HG02938 (cell line): ENCODE results near the gene AVPI1.

Source experiments
- ATAC-seq: cut with Tn5 transposase; IDR thresholded peaks from one replicate; pipeline ENCODE4 v1.9.1; 2021; ENCODE audit warnings: mild to moderate bottlenecking, moderate library complexity; ENCODE audit not compliant: unreplicated experiment

The AVPI1 gene, protein sequence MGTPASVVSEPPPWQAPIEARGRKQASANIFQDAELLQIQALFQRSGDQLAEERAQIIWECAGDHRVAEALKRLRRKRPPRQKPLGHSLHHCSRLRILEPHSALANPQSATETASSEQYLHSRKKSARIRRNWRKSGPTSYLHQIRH

DNA sequence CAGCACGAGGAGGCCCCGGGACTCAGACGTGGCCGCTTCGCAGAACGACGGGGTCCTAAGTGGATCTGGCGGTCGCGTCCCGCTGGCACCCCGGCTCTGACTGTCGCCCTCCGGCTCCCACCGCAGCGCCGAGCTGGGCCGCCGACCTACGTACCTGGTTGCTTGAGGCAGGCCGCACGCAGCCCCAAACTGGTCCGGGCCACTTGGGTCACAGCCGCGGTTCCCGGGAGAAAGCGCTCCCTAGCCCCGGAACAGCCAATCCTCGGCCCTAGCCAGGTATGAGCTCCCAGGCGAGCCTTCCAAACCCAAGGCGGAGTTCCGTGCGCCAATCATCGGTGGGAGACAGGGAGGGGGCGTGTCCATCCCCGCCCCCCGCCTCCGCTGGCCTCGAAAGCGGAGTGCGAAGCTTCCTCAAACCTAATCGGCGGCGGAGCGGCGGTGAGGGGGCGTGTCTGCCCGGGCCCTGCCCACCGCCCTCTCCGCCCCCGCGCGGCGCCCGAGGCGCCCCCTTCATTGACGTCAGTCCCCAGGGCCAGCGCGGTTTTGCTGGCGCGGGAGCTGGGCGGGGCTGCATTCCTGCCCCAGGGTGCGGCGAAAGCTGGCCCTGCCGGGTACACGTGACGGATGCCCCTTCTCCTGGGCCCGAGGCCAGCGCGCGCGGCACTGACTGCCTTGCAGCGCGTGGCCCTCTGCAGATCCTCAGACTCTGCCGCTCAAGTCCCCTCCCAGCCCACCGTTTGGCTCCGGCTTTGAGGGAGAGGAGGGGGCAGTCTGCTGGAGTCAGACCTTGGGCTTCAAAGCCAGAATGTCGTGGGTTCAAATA is at the start of gene AVPI1:
AVPI1 (minus strand) TSS at position 280 of the 823 bp plus-strand sequence. CDS start 7,336 bp downstream, outside the sequence.
- peak; percentile 87 for ATAC-seq

- ATAC-seq: peak; percentile 1
These were observed 49.4 kb upstream of the AVPI1 start for GRCh38 chr10:97736403-97736901.

DNA sequence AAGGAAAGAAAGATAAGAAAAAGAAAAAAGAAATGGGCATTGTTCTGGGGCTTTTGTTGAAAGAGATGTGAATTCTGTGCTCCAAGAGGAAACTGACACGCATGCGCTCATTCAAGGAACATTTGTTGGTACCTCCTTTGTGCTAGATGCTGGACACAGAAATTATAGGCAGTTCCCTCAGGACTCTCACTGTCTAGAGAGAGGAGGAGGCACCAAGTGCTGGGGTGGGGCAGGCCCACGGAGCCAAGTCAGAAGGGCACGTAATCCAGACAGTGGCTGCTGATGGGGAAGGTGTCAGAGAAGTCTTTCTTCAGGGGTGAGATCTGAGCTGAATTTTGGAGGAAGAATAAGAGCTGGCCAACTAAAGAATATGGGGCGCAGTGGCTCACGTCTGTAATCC is 47.0 kb upstream of the AVPI1 start:
- ATAC-seq: no peak

DNA sequence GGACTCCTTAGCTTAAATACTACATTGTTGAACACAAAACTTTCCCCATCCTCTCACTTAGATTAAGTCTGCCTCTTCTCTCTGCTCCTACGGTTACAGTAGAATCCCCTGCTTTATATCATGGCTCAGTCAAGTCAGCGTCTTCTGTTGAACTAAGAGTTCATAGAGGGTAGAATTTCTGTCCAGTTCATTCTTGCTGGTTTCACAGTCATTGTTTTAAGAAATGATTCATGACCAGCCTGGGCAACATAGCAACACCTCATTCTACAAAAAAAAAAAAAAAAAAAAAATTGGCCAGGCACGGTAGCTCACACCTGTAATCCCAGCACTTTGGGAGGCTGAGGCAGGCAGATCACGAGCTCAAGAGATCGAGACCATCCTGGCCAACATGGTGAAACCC is 46.2 kb upstream of the AVPI1 start:
- no peak for ATAC-seq

GRCh38 chr10:97732052-97732359 is 45.0 kb upstream of the AVPI1 start:
- ATAC-seq: no peak

DNA sequence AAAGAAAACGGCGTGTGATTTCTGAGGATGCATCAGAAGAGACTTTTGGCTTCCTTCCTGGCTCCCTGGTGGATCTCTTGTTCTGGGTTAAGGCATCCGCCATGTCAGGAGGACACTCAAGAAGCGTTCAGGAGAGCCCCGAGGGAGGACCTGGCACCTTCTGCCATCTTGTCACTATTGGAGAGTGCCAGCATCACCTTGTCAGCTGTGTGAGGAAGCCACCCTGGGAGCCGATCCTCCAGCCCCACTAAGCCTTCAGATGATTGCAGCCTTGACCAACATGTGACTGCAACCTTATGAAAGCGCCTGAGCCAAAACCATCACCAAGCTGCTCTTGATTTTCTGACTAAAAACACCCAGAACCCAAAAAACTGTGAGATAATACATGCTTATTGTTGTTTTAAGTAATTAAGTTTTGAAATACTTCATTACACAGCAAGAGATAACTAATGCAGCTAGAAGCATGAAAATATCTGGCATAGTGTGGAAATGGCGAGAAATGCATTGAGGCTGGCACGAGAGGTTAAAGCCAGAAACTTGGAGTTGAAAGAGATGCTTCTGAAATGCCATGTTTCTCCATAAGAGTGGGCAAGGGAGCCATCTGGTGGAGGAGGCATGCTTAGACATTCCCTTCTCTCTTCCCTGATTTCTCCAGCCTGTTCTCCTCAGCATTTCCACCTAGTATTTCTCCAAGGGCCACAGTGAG is 44.5 kb upstream of the AVPI1 start:
- no peak for ATAC-seq

DNA sequence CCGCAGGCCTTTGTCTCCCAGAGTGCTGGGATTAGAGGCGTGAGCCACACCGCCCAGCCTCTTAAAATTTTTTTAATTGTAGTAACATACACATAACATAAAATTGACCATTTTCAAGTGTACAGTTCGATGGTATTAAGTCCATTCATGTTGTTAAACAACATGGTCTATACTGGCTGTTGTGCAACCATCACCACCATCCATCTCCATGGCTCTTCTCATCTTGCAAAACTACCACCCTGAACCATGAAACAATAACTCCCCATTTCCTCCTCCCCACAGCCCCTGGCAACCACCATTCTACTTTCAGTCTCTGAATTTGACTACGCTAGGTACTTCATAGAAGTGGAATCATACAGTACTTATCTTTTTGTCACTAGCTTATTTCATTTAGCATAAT is 42.0 kb upstream of the AVPI1 start:
- ATAC-seq: no peak

DNA sequence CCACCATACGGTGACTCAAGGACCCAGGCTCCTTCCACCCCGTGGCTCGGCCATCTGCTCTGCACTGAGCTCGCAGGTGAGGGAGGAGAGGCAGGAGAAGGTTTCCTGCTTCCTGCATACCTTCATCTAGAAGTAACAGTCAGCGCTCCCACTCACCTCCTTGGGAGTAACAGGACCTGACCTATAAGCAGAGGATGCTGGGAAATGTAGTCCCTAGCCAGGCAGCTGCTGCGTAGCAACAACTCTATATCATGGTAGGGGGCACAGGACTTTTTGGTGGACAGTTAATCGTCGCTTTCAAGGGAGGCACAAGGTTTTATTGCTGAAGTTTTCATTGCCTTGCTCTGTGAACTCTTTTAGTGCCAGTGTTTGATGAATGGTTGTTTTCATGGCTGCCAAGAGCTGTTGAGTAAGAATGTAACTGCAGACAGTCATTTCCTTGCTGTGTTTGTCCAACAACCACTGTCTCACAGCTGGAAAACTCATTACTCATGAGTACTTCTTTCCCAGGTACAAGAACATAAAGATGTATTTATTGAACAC is 39.7 kb upstream of the AVPI1 start:
- no peak for ATAC-seq

DNA sequence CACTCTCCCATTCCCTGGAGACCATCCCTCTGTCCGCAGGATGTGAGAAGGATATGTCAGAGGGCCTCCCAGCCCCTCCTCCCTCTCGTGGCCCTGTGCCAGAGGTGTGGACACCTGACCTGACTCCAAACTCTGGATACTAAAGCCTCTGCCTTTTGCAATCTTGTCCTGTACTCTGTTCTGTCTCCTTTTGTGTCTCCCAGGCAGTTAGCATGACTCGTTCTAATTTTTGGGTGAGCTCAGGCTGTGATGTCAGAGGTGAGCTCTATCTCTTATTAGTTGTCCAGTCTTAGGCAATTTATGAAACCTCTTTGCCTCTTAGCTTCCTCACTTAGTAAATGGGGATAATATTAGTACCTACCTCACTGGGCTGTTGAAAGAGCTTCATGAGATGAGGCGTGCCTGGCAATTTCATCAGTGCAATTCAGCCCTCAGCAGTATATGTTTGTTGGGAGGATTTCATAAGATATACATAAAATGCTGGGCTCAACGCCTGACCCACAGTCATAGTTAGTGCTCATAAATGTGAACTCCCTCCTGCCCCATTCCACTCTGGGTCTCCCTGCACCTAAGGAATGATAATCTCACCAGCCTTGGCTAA is 37.4 kb upstream of the AVPI1 start:
- no peak for ATAC-seq

DNA sequence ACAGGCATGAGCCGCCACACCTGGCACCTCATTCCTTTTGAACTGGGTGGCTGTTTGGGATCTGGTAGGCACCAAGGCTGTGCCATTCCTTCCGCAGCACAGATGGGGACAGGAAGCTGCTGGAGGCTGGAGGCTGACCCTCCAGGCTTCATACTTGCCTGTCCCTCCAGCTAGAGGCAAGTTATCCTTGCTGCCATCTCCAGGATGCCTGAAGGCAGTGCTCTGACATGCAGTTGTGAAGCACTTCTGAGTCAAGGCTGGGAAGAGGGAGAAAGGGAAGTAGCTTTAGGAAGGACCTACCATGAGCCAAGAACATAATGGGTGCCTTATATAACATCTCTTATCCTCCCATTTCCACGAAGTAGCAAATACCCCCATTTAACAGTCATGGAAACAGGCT is 36.0 kb upstream of the AVPI1 start:
- no peak for ATAC-seq

DNA sequence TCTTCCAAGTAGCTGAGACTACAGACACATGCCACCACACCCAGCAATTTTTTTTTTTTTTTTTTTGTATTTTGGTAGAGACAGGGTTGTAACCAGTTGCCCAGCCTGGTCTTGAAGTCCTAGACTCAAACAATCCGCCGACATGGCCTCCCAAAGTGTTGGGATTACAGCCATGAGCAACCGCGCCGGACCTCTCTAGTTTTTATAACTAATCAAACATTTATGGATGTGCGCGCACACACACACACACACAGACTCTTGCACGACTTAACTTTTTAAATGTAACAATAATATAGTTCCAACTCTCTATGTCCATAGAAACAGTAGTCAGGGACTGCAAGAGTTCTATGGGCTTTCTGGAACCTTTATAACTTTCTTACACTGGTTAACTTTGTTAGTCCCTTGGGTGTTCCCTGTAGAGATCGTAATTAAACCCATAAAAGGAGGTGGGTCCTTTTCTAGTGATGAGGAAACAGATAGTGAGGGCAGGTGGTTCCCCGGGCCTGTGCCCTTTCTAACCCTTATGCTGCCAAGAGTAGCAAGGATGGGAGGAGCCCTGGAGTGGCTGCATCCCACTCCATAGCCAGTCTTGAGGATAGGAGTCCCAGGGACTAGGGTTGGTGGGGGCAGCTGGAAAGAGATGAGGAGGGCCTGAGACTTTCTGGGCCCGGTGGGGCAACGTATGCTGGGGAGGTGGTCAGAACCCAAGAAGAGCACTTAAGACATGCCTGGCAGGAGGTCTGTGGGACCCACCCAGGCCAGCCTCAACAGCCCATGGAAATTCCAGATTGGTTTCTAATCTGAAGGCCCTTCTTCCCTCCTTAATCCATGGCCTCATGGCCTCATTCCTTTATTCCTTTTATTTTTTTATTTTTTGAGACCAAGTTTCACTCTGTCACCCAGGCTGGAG is 35.1 kb upstream of the AVPI1 start:
- no peak for ATAC-seq

DNA sequence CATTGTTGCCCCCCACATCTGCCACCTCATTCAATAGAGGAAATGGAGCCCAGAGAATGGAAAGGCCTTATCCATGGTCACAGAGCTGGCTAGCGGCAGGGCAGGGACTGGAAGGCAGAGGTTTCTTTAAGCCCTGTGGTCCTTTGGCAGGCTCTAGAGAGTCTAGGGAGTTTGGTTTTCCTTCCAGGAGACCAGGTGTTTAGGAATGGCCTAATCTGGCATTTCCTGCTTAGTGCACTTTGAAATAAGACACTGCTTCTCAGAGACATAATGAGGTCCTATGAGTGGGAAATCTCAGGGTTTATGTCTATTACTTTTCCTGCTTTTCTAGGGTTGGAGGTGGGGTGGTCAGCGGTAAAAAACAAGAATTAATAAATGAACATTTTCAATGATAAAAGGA is 32.6 kb upstream of the AVPI1 start:
- ATAC-seq: no peak

- ATAC-seq: no peak
These were observed 31.7 kb upstream of the AVPI1 start for GRCh38 chr10:97718659-97719142.

DNA sequence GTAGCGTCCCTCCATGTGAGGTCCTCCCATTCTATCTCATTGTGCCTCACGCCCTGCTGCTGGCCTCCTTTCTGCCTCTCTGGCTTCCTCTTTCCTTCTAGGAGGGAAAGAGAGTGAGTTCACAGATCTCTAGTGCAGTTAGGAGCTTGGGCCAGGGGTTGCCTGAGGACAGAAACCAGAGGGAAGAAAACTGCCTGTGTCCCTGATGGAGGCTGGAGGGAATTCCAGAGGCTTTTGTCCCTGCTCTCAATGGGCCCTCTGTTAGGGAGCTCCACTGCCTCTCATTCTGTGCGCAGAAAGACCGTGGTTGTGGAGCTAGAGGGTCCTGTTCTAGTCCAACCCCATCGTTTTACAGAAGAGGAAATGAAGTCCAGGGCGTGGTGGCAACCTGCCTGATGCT is 31.1 kb upstream of the AVPI1 start:
- ATAC-seq: no peak

DNA sequence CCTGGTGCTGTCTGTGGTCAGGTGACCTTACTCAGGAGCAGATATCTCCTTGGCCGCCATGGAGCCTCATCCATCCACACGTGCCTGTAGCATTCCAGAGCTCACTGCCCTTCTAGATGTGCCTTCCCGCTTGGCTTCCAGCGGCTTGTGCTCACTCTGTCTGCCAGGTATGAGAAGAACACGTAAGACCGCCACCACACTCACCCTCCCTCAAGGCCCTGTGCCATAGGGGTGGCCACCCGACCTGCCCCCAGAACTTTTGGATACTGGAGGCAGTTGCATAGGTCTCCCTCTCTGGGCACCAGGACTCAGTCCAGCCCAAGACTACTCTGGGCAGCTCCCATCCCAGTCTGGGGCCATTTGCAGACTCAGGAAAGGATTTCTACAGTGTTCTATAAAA is 30.6 kb upstream of the AVPI1 start:
- ATAC-seq: no peak

DNA sequence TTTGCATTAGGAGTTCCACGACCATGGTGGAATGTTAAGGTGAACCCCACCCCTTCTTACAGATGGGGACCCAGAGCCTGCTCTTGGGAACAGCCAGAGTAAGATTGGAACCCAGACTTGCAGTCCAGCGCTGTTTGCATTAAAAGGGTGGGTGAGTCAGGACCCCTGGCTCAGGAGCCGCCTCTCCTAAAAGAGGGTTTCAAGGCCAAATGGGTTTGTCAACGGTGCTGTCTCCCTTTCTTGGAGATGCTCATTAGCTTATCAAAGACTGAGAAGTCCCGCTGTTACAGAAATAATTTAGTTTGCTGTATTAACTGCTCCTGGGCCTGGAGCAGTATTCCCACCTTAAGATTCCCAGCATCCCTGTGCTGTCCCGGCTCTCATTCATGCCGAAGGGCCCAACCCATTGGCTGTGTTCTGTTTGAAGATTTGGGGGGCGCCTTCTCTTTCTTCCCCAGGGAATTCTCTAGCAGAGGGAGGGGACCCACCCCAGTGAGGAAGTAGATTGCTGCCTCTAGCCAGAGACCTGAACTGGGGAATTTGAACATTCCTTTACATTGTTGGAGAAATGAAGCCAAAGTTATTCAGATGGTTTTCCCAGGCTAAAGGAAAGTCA is 28.3 kb upstream of the AVPI1 start:
- no peak for ATAC-seq

DNA sequence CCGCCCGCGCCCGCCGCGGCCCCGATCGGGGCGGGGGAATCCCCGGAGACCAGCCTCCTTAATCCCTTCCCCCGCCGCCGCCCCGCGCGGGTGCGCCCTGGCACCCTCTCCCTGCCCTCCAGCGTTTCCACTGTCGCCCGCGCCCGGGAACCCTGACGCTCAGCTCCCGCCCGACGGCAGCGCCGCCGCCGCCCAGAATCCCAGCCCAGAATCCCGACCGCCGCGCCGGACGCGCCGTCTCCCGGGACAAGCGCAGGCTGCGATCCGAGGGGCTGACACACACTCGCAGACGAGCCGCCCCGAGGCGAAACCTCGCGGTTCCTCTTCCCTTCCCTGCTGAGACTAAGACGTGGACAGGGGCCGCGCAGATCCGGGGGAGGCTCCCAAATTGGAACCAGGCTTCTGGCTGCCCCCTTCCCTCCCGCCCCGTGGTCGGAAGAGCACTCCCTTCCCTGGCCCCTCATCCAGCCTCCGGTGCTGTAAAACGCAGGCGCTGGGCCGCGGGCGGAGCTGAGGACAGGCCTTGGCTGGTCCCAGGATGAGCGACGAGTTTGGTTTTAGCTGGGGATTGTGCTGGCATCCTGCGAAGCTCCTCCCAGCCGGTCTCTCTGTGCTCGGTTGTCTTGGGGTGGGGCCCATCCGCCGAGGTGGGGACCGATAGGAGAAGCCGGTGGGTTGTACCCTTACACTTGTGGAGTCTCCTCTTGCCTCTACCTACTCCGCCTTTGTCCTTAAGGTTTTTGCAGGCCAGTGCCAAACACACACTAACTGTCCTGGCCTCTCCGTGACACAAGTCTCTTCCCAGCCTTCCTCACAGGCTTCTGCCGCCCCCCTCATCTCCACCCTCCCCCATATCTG is 27.6 kb upstream of the AVPI1 start:
- peak; percentile 29 for ATAC-seq

DNA sequence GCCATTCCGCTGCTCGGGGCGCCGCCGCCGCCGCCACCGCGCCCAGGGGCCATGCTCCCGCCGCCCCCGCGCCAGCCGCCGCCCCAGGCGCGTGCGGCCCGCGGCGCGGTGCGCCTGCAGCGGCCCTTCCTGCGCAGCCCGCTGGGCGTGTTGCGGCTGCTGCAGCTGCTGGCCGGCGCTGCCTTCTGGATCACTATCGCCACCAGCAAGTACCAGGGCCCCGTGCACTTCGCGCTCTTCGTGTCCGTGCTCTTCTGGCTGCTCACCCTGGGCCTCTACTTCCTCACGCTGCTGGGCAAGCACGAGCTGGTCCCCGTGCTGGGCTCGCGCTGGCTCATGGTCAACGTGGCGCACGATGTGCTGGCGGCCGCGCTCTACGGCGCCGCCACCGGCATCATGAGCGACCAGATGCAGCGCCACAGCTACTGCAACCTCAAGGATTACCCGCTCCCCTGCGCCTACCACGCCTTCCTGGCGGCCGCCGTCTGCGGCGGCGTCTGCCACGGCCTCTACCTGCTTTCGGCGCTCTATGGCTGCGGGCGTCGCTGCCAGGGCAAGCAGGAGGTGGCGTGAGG is 26.9 kb upstream of the AVPI1 start:
- peak; percentile 66 for ATAC-seq
